Fibroblast of lung (primary cell): ENCODE data around the gene KRCC1.

ENCODE experiments used
- EZH2 ChIP-seq: IDR thresholded peaks from 2 replicates; pipeline ENCODE4 v1.5.1; 2012; ENCODE audit warnings: low read length, control low read depth, mild to moderate bottlenecking; ENCODE audit errors: missing control alignments
- TF ChIP-seq, protein P1 (sequence below), 2 donors: IDR thresholded peaks in 1 of 2; conservative IDR thresholded peaks in 1 of 2; 1 replicate in 1 of 2; 2 replicates in 1 of 2; pipeline ENCODE4 v1.5.1; 2011 to 2012; ENCODE audit warnings: low read length in 2 of 2, control low read depth in 1 of 2, inconsistent platforms in 1 of 2, low read depth in 1 of 2, mild to moderate bottlenecking in 1 of 2

DNA sequence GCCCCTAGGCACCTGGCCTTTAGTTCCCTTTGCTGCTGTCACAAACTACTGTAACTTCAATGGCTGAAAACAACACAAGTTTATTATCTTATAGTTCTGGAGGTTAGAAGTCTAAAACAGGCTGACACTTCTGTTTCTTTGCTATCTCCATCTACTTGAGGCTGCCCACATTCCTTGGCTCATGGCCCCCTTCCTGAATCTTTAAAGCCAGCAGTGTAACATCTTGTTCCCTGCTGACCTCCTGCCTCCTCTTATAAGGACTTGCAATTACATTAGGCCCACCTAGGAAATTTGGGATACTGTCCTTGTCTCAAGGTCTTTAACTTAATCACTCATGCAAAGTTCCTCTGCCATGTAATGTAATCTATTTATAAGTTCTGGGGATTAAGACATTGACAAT lies 18.6 kb upstream of the KRCC1 start:
- TF ChIP-seq, protein P1, sequence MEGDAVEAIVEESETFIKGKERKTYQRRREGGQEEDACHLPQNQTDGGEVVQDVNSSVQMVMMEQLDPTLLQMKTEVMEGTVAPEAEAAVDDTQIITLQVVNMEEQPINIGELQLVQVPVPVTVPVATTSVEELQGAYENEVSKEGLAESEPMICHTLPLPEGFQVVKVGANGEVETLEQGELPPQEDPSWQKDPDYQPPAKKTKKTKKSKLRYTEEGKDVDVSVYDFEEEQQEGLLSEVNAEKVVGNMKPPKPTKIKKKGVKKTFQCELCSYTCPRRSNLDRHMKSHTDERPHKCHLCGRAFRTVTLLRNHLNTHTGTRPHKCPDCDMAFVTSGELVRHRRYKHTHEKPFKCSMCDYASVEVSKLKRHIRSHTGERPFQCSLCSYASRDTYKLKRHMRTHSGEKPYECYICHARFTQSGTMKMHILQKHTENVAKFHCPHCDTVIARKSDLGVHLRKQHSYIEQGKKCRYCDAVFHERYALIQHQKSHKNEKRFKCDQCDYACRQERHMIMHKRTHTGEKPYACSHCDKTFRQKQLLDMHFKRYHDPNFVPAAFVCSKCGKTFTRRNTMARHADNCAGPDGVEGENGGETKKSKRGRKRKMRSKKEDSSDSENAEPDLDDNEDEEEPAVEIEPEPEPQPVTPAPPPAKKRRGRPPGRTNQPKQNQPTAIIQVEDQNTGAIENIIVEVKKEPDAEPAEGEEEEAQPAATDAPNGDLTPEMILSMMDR (conservative IDR thresholded peaks at IDR 0.05 in 1 of 2, IDR thresholded peaks at IDR 0.05 in 1 of 2; ENCODE audit: low read depth in 1 of 2, low read length in 2 of 2), result no peak
- no peak for TF ChIP-seq EZH2
